RPMI8226 (cell line): ENCODE results near the gene TEX29.

Source experiments
- DNase-seq: peaks from one replicate; pipeline ENCODE4 v3.0.0-alpha.2; 2015

Gene TEX29

DNA sequence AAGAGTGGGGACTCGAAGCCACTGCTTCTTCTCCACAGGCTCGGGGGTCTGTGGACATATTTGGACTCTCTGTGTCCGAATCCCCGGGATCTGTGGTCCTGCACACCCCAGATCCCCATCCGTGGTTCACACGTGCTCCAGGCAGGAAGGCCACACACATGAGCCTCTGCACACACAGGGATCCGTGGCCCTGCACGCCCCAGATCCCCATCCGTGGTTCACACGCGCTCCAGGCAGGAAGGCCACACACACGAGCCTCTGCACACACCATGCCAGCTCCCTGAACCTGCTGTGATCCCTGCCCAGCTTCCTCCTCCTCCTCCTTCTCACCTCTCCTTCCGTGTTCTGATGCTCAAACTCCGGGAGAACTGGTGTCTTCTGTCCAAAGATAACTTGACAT lies 3.1 kb downstream of the TEX29 start:
- DNase-seq = no peak

DNA sequence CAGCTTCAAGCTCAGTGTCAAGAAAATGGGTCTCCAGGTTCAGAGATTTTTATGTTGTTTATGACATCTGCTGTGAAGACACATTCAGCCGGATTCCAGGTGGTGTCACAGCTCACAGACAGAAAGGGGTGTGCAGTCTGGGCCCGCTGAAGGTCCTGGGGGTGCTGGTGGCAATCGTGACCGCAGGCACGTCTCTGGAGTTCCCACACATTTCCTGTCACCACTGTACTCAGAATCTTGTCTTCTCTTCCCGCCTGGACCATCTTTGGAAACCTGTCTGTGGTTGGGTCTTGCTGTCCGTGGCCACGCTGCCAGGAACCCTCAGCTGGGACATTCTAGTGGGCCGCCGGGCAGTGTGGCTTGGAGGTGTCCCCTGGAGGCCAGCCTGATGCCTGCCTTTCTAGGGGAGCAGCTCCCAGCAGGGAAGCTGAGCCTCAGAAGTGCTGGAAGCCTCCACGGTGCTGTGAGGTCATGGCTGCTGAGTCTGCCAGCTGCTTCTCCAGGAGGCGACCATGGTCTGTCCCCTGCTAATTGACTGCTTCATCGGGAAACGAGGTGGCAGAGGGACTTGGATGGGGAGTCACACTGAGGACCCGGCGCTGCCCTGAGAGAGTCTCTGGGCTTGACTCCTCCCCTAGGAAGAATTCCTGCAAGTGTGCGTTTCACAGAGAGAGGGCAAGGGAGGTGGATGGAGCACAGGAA lies 3.7 kb downstream of the TEX29 start:
- no peak for DNase-seq

DNA sequence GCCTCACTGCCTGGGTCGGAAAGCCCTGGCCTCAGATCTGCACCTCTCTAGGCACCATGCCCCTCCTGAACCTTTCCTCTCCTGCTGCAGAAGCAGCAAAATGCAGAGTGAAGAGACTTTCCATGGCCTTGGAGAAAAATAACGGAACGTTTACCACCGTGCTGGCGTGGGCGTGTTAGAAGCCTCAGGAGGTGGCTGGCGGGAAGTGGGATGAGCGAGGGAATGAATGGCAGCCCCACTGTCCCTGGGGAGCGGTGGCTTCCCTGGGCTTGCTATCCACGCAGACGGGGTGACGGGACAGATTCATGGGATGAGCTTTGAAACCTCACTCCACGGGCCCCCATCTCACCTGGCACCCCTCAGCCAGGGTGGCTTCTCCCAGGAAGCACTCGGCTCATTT lies 4.3 kb downstream of the TEX29 start:
- no peak for DNase-seq

DNA sequence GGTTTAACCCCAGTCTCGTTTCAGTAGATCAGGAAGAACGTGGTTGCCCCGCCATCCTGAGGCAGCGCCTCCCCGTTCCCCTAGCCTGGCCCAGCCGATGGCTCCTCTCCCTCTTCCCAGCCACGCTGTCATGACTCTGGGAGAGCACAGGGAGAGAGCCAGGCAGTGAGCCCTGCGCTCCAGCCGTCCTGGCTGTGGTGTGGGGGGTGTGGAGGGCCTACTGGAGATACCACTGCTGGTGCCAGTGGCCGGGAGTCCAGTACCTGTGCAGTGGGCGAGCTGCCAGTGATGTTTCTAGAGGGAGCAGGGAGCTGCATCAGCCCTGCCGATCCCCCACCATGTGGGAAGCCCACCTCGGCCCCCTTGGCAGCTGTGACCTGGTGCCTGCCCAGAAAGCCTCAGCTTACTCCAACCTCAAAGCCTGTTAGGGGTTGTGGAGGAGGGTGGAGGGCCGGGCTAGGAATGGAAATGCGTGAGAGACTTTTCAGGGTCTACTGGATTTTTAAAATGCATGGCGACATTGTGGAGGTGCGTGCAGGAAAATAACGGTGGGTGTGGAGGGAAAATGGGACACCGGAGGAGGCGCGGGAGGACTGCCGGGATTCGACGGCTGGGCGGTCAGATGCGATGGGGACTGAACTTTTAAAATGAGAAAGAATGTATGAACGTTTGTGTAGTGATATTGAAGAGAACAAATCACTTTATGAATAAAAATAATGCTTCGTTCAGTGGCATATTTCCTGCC lies 4.9 kb downstream of the TEX29 start:
- no peak for DNase-seq

DNA sequence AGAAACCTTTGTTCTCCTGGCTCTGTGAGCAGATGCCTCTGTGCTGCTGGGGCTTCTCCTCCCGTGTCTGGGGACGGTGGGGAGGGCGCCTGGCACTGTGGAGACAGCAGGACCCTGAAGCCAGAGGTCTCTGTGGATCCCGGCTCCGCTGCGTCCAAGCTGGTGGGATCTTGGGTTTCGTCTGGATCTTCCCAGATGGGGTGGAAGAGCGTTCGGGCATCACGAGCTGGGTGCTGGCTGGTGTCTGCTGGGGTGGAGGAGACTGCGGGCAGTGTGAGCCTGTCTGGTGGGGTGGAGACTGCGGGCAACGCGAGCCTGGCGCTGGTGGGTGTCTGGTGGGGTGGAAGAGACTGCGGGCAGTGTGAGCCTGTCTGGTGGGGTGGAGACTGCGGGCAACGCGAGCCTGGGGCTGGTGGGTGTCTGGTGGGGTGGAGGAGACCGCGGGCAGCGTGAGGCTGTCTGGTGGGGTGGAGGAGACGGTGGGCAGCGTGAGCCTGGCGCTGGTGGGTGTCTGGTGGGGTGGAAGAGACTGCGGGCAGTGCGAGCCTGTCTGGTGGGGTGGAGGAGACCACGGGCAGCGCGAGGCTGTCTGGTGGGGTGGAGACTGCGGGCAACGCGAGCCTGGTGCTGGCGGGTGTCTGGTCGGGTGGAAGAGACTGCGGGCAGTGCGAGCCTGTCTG lies 5.6 kb downstream of the TEX29 start:
- no peak for DNase-seq

DNA sequence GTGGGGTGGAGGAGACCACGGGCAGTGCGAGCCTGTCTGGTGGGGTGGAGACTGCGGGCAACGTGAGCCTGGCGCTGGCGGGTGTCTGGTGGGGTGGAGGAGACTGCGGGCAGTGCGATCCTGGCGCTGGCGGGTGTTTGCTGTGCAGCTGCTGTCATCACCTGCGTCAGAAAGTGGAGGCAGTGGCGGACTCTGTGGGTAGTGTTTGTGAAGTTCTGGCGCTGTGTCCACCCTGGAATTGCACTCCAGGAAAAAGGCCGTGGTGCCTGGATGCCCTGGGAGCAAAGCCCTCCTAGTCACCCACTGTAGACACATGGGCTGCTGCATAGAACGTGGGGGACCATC lies 6.2 kb downstream of the TEX29 start:
- no peak for DNase-seq

DNA sequence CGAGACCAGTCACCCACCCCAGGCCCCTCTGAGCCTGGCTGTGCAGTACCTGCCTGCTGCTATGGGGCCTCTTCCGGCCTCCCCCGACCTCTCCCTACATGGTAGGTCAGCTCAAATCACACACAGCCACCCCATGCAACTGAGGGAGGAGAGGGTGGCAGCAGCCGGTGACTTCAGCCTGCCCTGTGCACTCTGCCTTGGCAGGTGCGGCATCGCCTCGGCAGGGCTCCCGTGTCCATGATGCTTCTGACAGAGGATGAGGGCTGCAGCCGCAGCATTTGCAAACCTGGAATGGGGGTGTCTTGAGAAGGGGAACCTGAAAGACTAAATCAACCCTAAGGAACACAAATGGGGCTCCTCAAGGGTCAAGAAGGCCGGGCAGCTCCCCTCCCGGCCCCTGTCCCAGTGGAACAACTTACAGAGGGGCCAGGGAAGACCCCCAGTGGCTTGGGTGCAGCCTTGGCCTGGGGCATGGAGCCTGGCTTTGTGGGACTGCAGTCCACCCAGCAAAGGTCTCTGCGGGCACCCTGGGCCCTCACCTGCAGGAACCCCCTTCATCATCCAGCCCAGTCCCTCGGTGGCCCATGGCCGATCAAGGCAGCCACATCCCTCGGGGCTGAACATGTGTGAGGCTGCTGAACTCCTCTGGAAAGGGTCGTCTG lies 6.7 kb downstream of the TEX29 start:
- no peak for DNase-seq

DNA sequence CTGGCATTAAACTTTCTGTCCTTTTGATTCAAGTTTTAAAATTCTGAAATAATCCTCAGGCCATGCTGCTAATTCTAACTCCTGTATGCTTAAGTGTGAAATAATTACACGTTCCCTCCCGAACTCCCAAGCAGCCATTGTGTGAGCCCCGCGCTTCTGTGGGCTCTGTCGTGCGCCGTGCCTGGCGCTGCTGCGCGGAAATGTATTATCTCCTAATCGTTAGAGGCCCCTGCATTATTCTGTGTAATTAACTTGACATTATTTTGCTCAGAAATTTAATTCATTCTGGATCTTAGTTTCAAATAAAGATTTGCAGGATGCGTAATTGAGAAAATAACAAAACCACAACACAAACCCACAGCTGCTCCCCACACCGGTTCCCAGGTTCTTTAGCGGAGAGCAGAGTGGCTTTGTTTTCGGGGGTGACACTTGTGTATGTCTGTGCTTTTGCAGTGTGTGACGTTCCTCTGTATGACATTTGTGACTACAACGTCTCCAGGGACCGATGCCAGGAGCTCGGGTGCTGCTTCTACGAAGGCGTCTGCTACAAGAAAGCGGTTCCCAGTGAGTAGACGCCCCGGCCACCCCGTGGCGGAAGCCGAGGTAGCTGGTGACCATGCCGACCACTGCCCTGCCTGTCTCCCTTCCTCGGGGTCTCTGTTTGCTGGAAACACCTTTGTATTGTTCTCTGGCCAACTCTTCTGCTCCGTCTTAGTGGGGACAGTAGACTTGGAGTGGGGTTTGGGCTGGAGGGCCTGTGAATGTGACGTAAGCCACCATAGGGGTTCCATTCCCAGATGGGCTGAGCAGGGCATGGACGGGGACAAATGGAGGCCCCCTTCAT lies 7.5 kb downstream of the TEX29 start:
- DNase-seq = no peak

DNA sequence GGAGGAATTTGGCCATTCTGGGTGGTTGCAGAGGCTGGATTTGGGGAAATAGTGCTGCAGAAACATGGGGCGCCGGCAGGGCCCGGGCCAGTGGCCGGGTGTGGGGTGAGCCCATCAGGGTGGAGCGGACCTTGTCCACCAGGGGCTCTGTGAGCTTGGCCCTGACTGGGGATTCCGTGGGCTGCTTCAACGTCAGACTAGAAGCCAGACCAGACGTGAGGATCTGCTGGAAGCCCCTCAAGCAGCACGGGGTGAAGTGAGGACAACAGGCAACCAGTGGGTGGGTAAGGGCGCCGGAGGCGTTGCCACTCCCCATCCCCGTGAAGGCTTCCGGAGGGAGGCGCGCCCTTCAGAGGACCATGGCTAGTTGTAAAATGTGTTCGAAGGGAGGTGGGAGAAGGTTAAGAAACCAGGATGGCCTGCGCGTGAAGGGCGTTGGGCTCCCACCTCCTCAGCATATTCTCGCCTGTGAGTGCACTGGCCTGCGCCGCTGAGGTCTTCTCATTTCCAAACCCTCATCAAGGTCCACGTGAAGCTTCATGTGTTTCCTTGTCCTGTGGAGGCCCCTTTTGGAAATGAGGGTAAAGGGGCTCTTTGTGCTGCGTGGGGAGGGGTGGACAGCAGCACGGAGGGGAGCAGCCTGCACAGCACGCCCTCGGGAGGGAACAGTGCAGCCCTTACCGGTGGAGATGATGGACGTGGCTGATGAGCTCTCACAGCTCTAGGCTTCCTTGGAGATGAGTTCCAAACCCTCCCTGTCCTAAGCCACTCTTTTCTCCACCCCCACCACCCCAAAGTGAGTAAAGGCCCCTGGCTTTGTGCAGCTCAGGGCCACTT lies 8.3 kb downstream of the TEX29 start:
- no peak for DNase-seq

DNA sequence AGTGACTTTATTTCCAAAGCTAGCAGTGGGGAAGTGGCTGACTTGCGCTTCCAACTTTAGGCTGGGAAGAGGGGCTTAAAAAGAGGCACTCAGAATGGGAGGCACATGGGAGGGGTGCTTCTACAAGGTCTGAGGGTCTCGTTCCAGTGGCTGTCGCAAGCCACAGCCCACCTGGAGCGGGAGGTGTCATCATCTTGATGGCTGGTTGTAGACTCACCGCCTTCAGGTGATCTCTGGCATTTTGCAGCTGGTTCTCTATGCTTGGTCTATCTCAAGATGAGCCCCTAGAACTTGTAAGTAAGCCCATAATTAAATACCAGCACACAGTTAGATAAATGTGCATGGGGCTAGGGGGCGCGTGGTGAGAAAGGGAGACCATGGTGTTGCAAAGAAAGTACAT lies 9.2 kb downstream of the TEX29 start:
- DNase-seq = no peak

DNA sequence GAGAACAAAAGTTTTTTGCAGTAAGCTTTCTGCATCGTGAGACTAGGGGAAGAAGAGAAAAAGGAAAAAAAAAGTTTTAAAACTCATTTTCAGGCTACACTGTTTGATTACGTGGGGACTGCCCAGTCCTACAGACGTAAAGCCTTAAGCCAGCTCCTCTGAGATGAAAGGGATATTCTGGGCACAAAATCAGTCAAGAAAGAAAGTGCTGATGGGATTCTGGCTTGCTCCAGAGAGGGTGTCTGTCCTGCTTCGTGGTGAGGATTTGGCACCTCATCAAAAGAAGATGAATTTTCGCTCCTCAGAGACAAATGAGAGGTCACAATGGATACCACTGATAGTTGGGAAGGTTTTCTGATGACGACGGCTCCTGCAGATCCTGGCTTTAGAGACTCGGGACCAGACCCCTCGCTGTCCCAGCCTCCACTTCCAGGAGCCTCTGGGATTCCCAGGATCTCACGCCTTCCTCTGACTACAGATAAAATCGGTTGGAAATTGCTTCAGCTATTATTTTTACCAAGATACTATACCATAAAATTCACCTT lies 9.7 kb downstream of the TEX29 start:
- no peak for DNase-seq

DNA sequence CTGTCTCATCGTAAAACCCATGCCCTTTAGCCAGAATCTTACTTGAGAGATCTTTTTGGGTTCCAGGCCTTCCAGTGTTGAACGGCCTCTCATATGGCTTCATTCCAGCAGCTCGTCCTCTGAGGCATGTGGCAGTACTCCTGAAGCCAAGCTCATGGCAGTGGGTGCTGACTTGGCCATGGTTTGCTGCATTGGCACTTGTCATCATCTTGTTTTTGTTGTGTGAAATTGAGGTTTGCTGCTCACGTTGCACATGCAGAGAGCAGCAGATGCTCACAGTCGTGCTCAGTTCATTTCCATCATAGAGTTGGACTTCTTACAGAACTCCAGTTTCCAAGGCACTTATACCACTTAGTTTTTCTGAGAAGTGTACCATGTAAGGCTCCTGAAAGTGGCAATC lies 14.9 kb downstream of the TEX29 start:
- no peak for DNase-seq

DNA sequence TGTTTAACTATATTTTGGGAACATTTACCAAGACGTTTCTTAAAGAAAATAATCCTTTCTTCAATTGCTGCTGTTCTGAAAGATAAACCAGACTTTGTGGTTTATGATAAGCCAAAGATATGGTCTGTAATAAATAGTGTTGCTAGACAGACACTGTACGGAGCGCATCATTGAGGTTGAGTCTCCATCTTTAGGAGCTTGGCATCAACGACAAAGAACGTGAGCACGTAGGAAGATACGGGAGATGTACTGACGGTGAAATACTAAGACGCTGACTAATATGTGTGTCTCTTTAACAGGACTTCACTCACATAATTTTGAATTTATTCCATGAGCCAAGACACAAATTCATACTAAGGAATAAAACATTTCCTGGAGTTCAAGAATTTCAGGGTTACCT lies 16.2 kb downstream of the TEX29 start:
- DNase-seq = no peak

DNA sequence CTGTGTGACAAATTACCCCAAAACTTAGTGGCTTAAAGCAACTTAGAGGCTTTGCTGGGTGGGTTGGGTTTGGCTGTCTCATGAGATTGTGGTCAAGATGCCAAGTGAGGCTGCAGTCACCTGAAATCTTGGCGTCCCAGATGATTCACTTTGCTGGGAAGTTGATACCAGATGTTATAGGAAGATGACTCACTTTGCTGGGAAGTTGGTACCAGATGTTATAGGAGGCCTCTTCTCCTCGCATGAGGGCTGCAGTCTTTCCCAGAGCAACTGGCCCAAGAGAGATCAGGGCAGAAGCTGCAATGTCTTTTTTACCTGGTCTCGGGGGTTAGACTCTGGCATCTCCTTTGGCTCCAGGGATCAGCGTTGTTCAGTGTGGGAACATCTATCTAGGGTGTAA lies 16.8 kb downstream of the TEX29 start:
- no peak for DNase-seq

DNA sequence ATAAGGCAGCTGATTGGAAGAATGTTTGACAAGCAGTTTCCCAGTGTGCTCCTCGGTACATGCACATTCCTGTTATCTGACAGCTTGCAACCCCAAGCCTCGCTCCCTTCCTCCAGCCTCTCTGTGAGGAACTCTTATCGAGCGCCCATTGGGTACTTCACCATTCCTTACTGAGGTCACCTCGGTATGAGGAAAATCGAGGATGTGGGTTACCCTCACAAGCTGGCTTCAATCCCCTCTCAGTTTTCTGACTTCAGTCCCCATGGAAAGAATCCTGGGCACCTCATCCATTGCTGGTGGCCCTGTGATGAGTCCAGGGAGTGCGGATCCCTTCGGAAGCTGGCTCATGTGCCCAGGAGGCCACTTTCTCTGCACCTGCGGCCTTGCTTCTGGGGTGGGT lies 17.3 kb downstream of the TEX29 start:
- no peak for DNase-seq

DNA sequence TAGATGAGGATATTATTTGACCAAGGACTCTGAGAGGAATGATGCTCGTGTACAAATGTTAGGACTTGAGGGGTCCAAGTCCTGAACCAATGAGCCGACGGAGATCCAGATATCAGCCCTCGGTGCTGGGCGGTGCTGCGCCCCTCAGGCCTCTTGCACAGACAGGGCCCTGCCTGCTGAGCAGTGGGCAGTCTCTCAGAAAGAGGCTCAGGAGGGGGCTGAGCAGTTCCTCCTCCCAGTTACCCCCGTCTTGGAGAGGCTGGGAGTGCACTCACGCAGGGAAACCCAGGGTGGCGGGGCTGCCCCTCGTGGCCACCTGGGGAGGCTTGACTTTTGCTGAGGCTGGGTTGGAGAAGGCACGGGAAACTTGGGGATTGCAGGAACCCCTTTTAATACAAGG lies 18.4 kb downstream of the TEX29 start:
- no peak for DNase-seq

DNA sequence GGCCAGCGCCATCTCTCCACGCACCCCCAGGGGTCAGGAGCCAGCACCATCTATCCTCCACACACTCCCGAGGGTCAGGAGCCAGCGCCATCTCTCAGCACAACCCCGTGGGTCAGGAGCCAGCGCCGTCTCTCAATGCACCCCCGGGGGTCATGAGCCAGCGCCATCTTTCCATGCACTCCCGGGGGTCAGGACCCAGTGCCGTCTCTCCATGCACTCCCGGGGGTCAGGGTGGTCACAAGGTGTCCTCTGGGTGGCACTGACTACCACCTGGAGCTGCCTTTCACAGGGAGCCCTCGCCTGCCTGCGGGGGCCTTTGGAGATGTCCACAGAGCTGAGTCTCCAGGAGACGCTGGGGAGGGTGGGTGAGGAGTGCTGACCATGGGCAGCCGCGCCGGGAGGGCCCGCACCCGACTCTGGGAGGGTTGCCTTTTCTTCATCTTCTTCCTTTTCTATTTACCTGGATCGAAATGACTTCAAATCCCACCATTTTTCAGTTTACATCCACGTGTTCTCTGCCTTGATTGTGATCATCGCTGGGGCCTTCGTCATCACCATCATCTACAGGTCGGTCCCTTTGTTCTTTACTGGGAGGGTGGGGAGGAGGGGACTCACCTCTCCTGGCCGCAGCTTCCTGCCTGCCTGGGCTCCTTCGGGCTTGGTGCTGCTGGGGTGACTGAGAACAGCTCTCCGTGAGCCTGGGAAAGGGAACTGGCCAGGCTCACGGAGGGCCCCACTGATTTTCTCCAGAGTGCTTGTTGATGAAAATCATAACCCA lies 19.1 kb downstream of the TEX29 start:
- DNase-seq = no peak

DNA sequence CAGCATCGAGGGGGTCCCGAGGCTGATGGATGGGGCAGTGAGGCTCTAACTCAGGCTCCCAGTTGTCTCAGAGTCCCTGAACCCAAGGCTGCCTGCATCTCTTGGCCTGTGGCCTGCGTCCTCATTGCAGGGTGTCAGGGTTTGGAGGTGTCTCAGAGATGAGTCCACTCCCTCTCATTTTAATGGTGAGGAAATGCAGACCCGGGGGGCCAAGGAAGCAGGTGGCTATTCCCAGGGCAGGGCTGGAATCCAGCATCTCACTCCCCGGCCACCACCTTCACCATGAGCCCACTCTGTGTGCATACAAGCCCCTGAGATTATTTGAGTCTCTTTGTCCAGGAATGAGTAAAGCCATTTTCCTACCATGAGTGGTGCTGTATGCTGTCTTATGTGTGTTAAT lies 21.4 kb downstream of the TEX29 start:
- DNase-seq = no peak

DNA sequence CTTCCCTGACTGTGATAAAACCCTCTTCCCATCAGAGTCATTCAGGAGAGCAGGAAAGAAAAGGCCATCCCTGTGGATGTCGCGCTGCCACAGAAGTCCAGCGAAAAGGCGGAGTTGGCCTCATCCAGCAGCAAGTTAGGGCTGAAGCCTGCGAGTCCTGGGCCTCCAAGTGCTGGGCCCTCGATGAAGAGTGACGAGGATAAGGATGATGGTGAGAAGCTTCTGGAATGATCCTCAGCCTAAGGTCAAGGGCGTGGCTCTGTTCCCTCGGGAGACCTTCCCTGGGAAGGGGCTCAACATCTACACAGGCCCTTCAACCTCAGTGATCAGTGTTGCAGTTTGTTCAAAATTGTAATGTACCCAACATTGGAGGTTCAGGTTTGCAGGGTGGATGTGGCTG lies 22.3 kb downstream of the TEX29 start:
- DNase-seq = no peak

DNA sequence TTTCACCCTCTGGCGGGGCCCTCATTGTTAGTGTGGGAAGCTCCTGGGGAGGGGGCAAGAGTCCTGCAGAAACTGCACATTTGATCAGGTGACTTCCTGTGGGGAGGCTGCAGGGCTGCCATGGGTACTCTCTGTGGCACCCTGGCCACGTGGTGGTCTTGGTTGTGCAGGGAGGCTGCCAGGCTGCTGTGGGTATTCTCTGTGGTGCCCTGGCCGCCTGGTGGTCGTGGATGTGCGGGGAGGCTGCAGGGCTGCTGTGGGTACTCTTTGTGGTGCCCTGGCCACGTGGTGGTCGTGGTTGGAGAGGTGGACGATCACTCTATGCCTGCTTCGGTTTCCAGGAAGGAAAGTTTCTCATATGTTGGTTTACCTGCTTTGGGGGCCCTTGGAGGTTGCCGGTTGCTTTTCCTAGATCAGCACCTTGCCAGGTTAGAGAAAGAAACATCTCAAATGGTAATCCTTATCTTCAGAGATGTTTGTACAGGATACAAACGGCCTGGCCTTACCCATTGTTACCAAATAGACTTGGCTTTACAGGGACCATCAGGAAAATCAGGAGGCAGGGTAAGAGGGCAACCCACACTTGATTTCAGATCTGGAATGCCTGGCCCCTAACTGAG lies 22.9 kb downstream of the TEX29 start:
- no peak for DNase-seq
